NOMO-1 treated with dmso at 0.1 percent for 144 hours (cell line): ENCODE data around the gene TRAF1.

Experiments used
- DNase-seq: peaks from one replicate; lab custom pipeline; 2025; ENCODE audit not compliant: unreplicated experiment; lab: John Stamatoyannopoulos, UW

Gene TRAF1

DNA sequence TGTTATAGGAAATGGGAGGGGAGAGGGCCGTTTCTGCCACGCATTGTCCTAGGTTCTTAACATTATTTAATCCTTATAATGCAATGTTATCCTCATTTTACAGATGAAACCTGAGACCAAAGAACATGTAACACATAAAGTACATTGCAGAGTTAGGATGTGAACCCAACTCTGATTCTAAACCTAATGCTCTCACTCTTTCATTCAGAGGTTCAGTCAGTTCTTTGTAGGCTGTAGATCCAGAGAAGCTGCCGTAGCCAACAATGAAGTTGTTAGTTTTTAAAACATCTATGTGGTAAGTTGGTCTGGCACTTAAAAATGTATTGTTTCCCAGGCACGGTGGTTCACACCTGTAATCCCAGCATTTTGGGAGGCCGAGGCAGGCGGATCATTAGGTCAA, 73.4 kb downstream of the TRAF1 start:
- DNase-seq: no peak
